OCI-LY7 (cell line): Measurements from ENCODE around the gene POSTN. TPM values are rescaled to one million over a fixed set of nuclear protein-coding genes. Genes with fewer than 3 reads are reported as not detected.

Experiments used
- BruUV-seq: library from RNA; stranded (reverse); fragments of 400-500 nt; replicated peaks from 2 replicates; lab custom pipeline; 2021; lab: Mats Ljungman, UMichigan
- CTCF ChIA-PET: fragments of 300-600 bp; sonication (Branson Sonifier 250); formaldehyde crosslinking; loops from one replicate; lab custom pipeline; 2022; ENCODE audit warnings: antibody characterized with exemption; ENCODE audit not compliant: unreplicated experiment; lab: Charles Lee
- POLR2A ChIA-PET: fragments of 300-600 bp; sonication (Branson Sonifier 250); formaldehyde crosslinking; loops from one replicate; lab custom pipeline; 2022; ENCODE audit warnings: antibody characterized with exemption; lab: Charles Lee
- DNase-seq: peaks from one replicate; pipeline ENCODE4 v3.0.0-alpha.2; 2015; ENCODE audit warnings: low spot score
- H2AFZ ChIP-seq: fragments of 200-600 bp; sonication (generic), shearing (Covaris generic); 2 replicates; pipeline ENCODE4 v1.6.1; 2014; ENCODE audit warnings: mild to moderate bottlenecking, antibody characterized with exemption, low read length, moderate library complexity
- H3K27ac ChIP-seq: fragments of 200-600 bp; sonication (generic); 2 replicates; pipeline ENCODE4 v1.5.1; 2014; ENCODE audit warnings: mixed run types, low read depth, mild to moderate bottlenecking, moderate library complexity, low read length, inconsistent platforms; ENCODE audit not compliant: poor library complexity, severe bottlenecking
- H3K36me3 ChIP-seq: fragments of 200-600 bp; sonication (generic); 2 replicates; pipeline ENCODE4 v1.6.1; 2014; ENCODE audit warnings: mild to moderate bottlenecking, antibody characterized with exemption, low read length, moderate library complexity, mixed read lengths; ENCODE audit not compliant: insufficient read depth
- H3K4me1 ChIP-seq: fragments of 200-600 bp; sonication (generic); 2 replicates; pipeline ENCODE4 v1.5.1; 2014; ENCODE audit warnings: mild to moderate bottlenecking, low read length; ENCODE audit not compliant: insufficient read depth, poor library complexity, severe bottlenecking
- H3K4me2 ChIP-seq: fragments of 200-600 bp; sonication (generic); 2 replicates; pipeline ENCODE4 v1.6.1; 2014; ENCODE audit warnings: mild to moderate bottlenecking, low read length
- H3K4me3 ChIP-seq: fragments of 200-600 bp; sonication (generic); 2 replicates; pipeline ENCODE4 v1.5.1; 2014; ENCODE audit warnings: mild to moderate bottlenecking, low read depth, low read length; ENCODE audit not compliant: poor library complexity, severe bottlenecking
- H3K79me2 ChIP-seq: fragments of 200-600 bp; sonication (generic); 2 replicates; pipeline ENCODE4 v1.6.1; 2016; ENCODE audit warnings: low read depth, mild to moderate bottlenecking, low read length, moderate library complexity, mixed read lengths; ENCODE audit not compliant: insufficient read depth
- H3K9me2 ChIP-seq: fragments of 200-600 bp; sonication (generic); 2 replicates; pipeline ENCODE4 v1.6.1; 2016; ENCODE audit warnings: mild to moderate bottlenecking, low read length, mixed read lengths; ENCODE audit not compliant: insufficient read depth
- H3K9me3 ChIP-seq: fragments of 200-600 bp; sonication (generic); 2 replicates; pipeline ENCODE4 v1.6.1; 2014; ENCODE audit warnings: mild to moderate bottlenecking, mixed run types, low read length, mixed read lengths
- H4K20me1 ChIP-seq: fragments of 200-600 bp; sonication (generic); 2 replicates; pipeline ENCODE4 v1.6.1; 2014; ENCODE audit warnings: mild to moderate bottlenecking, antibody characterized with exemption, low read length, moderate library complexity, mixed read lengths; ENCODE audit not compliant: insufficient read depth
- CTCF ChIP-seq: fragments of 200-600 bp; sonication (generic); conservative IDR thresholded peaks from 2 replicates; pipeline ENCODE4 v1.5.1; 2014; ENCODE audit warnings: mild to moderate bottlenecking, antibody characterized with exemption, low read length, moderate library complexity, mixed read lengths
- EZH2phosphoT487 ChIP-seq: fragments of 200-600 bp; sonication (generic); IDR thresholded peaks from 2 replicates; pipeline ENCODE4 v1.6.1; 2018; ENCODE audit warnings: low read depth, borderline replicate concordance, mild to moderate bottlenecking, mixed run types, antibody characterized with exemption, low read length, moderate library complexity, mixed read lengths
- intact Hi-C: fragments of 100-400 bp; cut with micrococcal nuclease; formaldehyde crosslinking; loops from one replicate; pipeline ENCODE4 v1.10.0; 2022; ENCODE audit not compliant: unreplicated experiment
- total RNA-seq, 2 experiments: library from RNA; depleted of rRNA in 1 of 2; stranded (reverse); fragments of >200 nt in 1 of 2; shearing (Covaris generic) in 1 of 2; gene quantifications; 2 replicates each; pipeline ENCODE4 v1.2.3, GENCODE V29; 2014 to 2022

POSTN gene
- total RNA-seq, 2 experiments from 2014 or later: not detected

GRCh38 chr13:37618554-37618953 lies 20.0 kb upstream of the POSTN start:
- intact Hi-C loops: no loop called here
- Histone ChIP-seq H3K36me3 (no peaks in the 10 kb centered on the region), H4K20me1 (no peaks in the 10 kb centered on the region; the same call in 1 of the 2 replicates), H2AFZ (no peak overlapping the region), H3K79me2 (no peaks in the 10 kb centered on the region), H3K9me2 (no peaks in the 10 kb centered on the region), H3K4me3 (no peak overlapping the region), H3K27ac (no peak overlapping the region), H3K4me2 (no peak overlapping the region), H3K9me3 (no peaks in the 10 kb centered on the region), H3K4me1 (no peaks in the 10 kb centered on the region)
- POLR2A ChIA-PET: interaction anchor here (0.5 kb wide), 1 partner anchor 359 kb away, joined by 3 read pairs; no protein-coding TSS in a partner anchor
- no peak for TF ChIP-seq EZH2phosphoT487
- TF ChIP-seq CTCF: no peak
- no peak for DNase-seq
- CTCF ChIA-PET: no interaction called here
- BruUV-seq: no TSS peak

GRCh38 chr13:37617173-37617572 lies 18.6 kb upstream of the POSTN start:
- H3K36me3 ChIP-seq: no peaks in the 10 kb centered on the region
- H2AFZ ChIP-seq: no peak overlapping the region
- no peaks in the 10 kb centered on the region for H3K9me3 ChIP-seq
- no peaks in the 10 kb centered on the region; the same call in 1 of the 2 replicates for H4K20me1 ChIP-seq
- no peak overlapping the region for H3K4me2 ChIP-seq
- TF ChIP-seq EZH2phosphoT487 (no peak), CTCF (no peak)
- DNase-seq: no peak
- H3K27ac ChIP-seq: no peak overlapping the region
- intact Hi-C loops: no loop called here
- H3K9me2 ChIP-seq: no peaks in the 10 kb centered on the region
- ChIA-PET CTCF (no interaction called here), POLR2A (no interaction called here)
- H3K4me3 ChIP-seq: no peak overlapping the region
- BruUV-seq: no TSS peak
- H3K79me2 ChIP-seq: no peaks in the 10 kb centered on the region
- H3K4me1 ChIP-seq: no peaks in the 10 kb centered on the region

GRCh38 chr13:37616131-37616530 lies 17.6 kb upstream of the POSTN start:
- BruUV-seq: no TSS peak
- no peak for TF ChIP-seq CTCF
- no peak for TF ChIP-seq EZH2phosphoT487
- no peaks in the 10 kb centered on the region for H3K36me3 ChIP-seq
- no peaks in the 10 kb centered on the region; the same call in 1 of the 2 replicates for H4K20me1 ChIP-seq
- no peak overlapping the region for H3K27ac ChIP-seq
- H3K4me3 ChIP-seq: no peak overlapping the region
- no peaks in the 10 kb centered on the region for H3K4me1 ChIP-seq
- CTCF ChIA-PET: no interaction called here
- no peak overlapping the region for H2AFZ ChIP-seq
- no peaks in the 10 kb centered on the region for H3K79me2 ChIP-seq
- no peaks in the 10 kb centered on the region for H3K9me2 ChIP-seq
- POLR2A ChIA-PET: no interaction called here
- H3K9me3 ChIP-seq: no peaks in the 10 kb centered on the region
- intact Hi-C loops: no loop called here
- no peak for DNase-seq
- H3K4me2 ChIP-seq: no peak overlapping the region
